NCI-H2171 (cell line): ENCODE results near the gene CCND1.

Source experiments
- DNase-seq: peaks from one replicate; lab custom pipeline; 2025; lab: John Stamatoyannopoulos, UW

The CCND1 gene

DNA sequence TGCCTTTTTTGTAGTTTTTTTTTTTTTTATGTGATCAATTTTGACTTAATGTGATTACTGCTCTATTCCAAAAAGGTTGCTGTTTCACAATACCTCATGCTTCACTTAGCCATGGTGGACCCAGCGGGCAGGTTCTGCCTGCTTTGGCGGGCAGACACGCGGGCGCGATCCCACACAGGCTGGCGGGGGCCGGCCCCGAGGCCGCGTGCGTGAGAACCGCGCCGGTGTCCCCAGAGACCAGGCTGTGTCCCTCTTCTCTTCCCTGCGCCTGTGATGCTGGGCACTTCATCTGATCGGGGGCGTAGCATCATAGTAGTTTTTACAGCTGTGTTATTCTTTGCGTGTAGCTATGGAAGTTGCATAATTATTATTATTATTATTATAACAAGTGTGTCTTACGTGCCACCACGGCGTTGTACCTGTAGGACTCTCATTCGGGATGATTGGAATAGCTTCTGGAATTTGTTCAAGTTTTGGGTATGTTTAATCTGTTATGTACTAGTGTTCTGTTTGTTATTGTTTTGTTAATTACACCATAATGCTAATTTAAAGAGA lies 12.5 kb downstream of the CCND1 start:
- no peak for DNase-seq

- no peak for DNase-seq
Measured at GRCh38 chr11:69654001-69654659, 13.2 kb downstream of the CCND1 start.

- no peak for DNase-seq
Measured at GRCh38 chr11:69654660-69655478, 13.9 kb downstream of the CCND1 start.

- DNase-seq: no peak
Measured at GRCh38 chr11:69655479-69656428, 14.8 kb downstream of the CCND1 start.

GRCh38 chr11:69656536-69657455 lies 15.8 kb downstream of the CCND1 start:
- no peak for DNase-seq

GRCh38 chr11:69657456-69657910 lies 16.5 kb downstream of the CCND1 start:
- DNase-seq: no peak

DNA sequence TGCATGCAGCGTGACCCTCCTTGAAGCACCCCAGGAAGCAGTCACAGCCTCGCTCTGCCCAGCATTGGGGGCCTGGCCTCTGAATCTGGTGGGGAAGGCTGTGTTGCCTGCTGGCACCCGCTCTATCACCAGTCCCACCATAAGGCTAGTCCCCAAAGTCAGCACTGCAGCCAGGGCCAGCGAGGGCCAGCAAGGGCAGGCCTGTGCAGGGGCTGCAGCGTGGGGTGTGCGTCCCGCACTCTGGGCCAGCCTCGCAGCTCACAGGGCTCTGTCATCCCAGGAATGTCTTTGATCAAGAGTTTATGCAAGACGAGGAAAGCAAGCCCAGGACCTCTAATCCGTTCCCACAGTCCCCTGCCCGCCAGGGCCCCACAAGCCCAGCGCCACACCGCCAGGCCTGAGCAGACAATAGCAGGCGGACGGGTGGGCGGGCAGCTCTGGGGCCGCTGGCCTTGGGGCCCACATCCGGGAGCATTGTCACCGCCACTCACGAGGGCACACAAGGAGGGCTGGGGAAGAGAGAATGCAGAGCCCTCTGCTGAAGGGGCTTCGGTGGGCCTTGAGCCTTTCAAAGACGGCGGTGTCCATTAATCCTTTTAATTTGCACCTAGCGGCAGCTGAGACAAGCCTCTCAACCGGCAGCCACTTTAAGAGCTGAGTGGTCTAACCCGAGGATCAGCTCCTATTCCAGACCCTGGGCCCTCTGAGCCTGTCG lies 17.1 kb downstream of the CCND1 start:
- DNase-seq: no peak

GRCh38 chr11:69658626-69659450 lies 17.9 kb downstream of the CCND1 start:
- DNase-seq: no peak

DNA sequence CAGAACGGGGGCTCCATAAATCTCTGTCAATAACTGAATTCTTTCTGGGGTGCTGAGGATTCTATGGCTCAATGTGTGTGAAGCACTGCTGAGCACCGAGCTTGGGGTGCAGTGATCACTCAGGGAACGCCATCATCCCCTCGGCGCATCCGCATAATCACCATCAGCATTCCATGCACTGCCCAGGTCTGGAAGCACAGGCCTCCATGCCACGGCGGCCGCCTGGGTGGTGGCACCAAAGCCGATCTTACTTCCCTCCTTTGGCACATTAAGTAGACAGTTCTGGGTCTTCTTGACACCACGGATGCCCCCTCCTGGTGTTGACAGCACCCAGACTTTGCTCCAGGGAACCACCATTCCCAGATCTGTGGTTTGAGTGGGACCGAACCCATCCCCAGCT lies 18.6 kb downstream of the CCND1 start:
- DNase-seq: no peak

DNA sequence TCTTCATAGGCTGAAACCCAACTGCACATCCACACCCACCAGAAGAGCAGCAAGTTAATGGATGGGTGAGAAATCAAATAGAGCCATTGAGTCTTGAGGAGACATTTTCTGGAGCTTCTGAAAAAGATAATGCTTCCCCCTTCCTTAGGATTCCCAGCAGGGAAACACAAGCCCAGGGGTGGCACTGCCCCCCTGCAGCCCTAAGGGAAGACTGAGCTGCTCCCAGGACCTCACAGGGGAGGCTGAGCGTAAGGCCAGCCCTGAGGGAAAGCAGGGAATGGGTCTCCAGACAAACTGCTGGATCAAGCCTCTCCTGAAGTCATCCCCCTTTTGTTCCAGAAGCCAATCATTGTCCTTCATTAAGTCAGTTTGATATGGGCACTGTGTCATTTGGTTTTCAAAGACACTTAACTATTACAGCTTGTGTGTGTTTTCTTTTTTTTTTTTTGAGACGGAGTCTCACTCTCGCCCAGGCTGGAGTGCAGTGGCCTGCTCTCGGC lies 19.1 kb downstream of the CCND1 start:
- DNase-seq: no peak

GRCh38 chr11:69661413-69661715 lies 20.4 kb downstream of the CCND1 start:
- DNase-seq: no peak

DNA sequence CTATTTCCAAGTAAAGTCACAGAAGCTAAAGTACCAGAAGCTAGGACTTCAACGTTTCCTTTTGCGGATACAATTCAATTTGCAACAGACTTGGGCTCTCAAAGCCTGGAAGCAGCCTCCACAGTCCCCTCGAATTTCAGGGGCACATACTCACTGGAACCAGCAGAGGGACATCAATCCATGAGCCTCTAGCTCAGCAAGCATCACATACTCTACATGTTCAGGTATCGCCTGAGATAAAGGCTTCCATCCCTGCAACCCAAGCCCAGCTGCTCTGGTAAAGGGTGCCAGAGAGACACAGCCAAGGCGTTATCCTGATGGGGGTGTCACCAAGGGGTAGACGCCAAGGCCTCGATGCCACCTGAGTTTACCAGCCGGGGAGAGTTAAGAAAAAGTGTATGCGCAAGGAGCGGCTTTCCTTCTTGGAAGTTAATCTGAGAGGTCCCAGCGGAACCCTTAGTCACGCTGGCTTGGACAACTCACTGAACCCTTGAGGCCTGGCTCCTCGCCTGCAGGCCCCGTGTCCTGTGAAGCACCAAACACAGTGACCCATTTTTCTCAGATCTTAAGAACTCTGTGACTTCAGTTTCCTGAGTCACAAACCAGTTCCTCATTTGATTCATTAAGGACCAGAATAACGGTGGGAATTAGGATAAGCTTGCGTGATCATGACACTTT lies 21.2 kb downstream of the CCND1 start:
- DNase-seq: no peak

DNA sequence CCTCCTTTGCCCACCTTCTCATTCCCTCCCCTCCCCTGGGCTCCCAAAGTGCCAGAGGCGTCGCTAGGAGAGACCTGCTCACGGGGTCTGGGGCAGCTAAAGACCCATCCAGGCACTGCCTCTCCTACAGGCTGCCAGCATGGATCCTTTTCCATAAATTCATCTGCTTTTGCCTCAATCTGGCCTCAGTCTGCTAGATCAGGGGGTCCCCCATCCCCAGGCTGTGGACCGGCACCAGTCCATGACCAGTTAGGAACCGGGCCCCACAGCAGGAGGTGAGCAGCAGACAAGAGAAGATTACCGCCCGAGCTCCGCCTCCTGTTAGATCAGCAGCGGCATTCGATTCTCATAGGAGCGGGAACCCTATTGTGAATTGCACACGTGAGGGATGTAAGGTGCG lies 21.9 kb downstream of the CCND1 start:
- no peak for DNase-seq

DNA sequence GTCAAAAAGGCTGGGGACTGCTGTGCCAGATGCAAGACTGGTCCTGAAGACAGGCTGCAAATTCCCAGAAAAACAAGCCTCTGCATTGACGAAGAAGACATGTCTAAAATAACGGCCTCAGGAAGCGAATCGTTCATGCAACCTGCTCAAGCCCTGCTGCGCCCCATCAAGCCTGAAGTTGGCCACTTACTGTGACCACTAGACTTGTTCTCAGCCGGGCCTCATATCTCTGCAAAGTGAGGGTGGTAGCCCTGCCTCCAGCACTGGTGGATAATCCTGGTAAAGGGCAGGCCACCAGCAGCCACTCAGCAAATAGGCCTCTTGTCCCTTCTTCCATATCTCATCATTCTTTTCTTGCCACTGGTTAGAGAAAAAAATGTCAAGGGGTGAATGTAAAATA lies 22.4 kb downstream of the CCND1 start:
- DNase-seq: no peak

GRCh38 chr11:69664103-69664775 lies 23.3 kb downstream of the CCND1 start:
- no peak for DNase-seq

GRCh38 chr11:69664901-69665300 lies 23.9 kb downstream of the CCND1 start:
- no peak for DNase-seq

DNA sequence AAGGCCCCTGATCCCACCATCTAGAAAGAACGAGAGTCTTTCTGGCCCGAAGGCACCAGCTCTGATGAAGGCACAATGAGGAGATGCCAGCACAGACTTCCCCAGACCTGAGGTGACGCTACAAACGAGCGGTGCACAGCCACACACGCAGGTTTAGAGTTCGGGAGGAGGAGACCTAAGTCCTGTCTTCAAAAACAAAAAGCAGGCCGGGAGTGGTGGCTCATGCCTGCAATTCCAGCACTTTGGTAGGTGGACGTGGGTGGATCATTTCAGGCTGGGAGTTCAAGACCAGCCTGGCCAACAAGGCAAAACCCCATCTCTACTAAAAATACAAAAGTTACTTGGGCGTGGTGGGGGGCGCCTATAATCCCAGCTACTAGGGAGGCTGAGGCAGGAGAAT lies 24.7 kb downstream of the CCND1 start:
- no peak for DNase-seq

DNA sequence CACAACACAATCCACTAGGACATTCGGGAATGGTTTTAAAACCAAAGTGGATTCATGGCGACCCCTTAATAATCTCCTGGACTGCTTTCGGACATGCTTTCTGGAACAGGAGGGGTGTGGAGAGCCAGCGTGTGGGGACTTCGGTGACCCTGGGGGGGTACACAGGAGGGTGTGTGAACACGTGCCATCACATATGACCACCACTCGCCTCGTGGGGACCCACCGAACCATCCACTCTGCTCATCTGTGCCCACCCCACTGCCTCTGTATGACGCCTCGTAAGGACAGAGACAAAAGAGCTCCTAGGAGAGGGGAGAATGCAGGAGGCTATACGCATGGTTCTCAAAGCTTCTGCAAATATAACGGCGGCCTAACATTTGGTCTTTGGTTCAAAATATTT lies 25.3 kb downstream of the CCND1 start:
- no peak for DNase-seq
